HG03457 (cell line): ENCODE measurements around the gene GAGE12J.
"Not testable (repeated sequence)": the region's sequence is repeated elsewhere in the genome, so short reads cannot be mapped to it uniquely, and the experiment has no call there.

ENCODE experiments used
- ATAC-seq: cut with Tn5 transposase; IDR thresholded peaks from one replicate; pipeline ENCODE4 v1.9.1; 2021; ENCODE audit warnings: moderate number of reproducible peaks; ENCODE audit not compliant: unreplicated experiment

GAGE12J gene

GRCh38 chrX:49321737-49322136 is at the start of gene GAGE12J:
Gene GAGE12J, plus strand, starts transcription at chrX:49322037. Its CDS starts 1,157 bp downstream, at chrX:49323194.
- not testable (repeated sequence) for ATAC-seq

GRCh38 chrX:49272421-49272820 is 49.4 kb upstream of the GAGE12J start:
- ATAC-seq = no peak

- ATAC-seq = no peak
Measured at GRCh38 chrX:49273181-49273727, 48.6 kb upstream of the GAGE12J start.

GRCh38 chrX:49276207-49276606 is 45.6 kb upstream of the GAGE12J start:
- ATAC-seq = no peak

GRCh38 chrX:49276671-49277534 is 44.9 kb upstream of the GAGE12J start:
- ATAC-seq = no peak

GRCh38 chrX:49277535-49277830 is 44.4 kb upstream of the GAGE12J start:
- ATAC-seq = no peak

- ATAC-seq = no peak
Measured at GRCh38 chrX:49278081-49278480, 43.8 kb upstream of the GAGE12J start.

- no peak for ATAC-seq
Measured at GRCh38 chrX:49282647-49283011, 39.2 kb upstream of the GAGE12J start.

- no peak for ATAC-seq
Measured at GRCh38 chrX:49284212-49284611, 37.6 kb upstream of the GAGE12J start.

- ATAC-seq = no peak
Measured at GRCh38 chrX:49286136-49286535, 35.7 kb upstream of the GAGE12J start.

GRCh38 chrX:49286581-49286980 is 35.3 kb upstream of the GAGE12J start:
- ATAC-seq = no peak

GRCh38 chrX:49287665-49288064 is 34.2 kb upstream of the GAGE12J start:
- no peak for ATAC-seq

GRCh38 chrX:49290215-49290614 is 31.6 kb upstream of the GAGE12J start:
- ATAC-seq = no peak

- ATAC-seq = no peak
Measured at GRCh38 chrX:49291615-49292337, 30.1 kb upstream of the GAGE12J start.

GRCh38 chrX:49292400-49293362 is 29.2 kb upstream of the GAGE12J start:
- no peak for ATAC-seq

- not testable (repeated sequence) for ATAC-seq
Measured at GRCh38 chrX:49299293-49299692, 22.5 kb upstream of the GAGE12J start.

GRCh38 chrX:49300703-49301102 is 21.1 kb upstream of the GAGE12J start:
- no peak for ATAC-seq

GRCh38 chrX:49303346-49303745 is 18.5 kb upstream of the GAGE12J start, which contains the start of gene GAGE10:
Gene GAGE10, plus strand, starts transcription at chrX:49303646. Its CDS starts 1,214 bp downstream, at chrX:49304860.
- no peak for ATAC-seq

GRCh38 chrX:49307775-49308174 is 14.1 kb upstream of the GAGE12J start:
- ATAC-seq = not testable (repeated sequence)

GRCh38 chrX:49308604-49309269 is 13.1 kb upstream of the GAGE12J start:
- ATAC-seq = no peak
